COLO668 (cell line): ENCODE data around the gene SNRK.

ENCODE experiments used
- DNase-seq: peaks from one replicate; lab custom pipeline; 2025; ENCODE audit not compliant: unreplicated experiment; lab: John Stamatoyannopoulos, UW

SNRK gene

GRCh38 chr3:43369404-43370292 lies 83.3 kb downstream of the SNRK start:
- DNase-seq: no peak

GRCh38 chr3:43370293-43370980 lies 84.1 kb downstream of the SNRK start:
- no peak for DNase-seq

- DNase-seq: no peak
These were observed 85.2 kb downstream of the SNRK start for GRCh38 chr3:43371494-43371893.

- no peak for DNase-seq
These were observed 85.8 kb downstream of the SNRK start for GRCh38 chr3:43372007-43372740.

- no peak for DNase-seq
These were observed 86.6 kb downstream of the SNRK start for GRCh38 chr3:43372809-43373559.

- no peak for DNase-seq
These were observed 87.2 kb downstream of the SNRK start for GRCh38 chr3:43373560-43373928.

GRCh38 chr3:43378066-43378935 lies 92.0 kb downstream of the SNRK start:
- peak; percentile 17 for DNase-seq

GRCh38 chr3:43379343-43379742 lies 93.0 kb downstream of the SNRK start:
- no peak for DNase-seq

GRCh38 chr3:43388175-43388574 lies 101.8 kb downstream of the SNRK start:
- no peak for DNase-seq

GRCh38 chr3:43388915-43389314 lies 102.6 kb downstream of the SNRK start:
- no peak for DNase-seq

- no peak for DNase-seq
These were observed 103.3 kb downstream of the SNRK start for GRCh38 chr3:43389388-43390254.

GRCh38 chr3:43390255-43390588 lies 103.9 kb downstream of the SNRK start:
- no peak for DNase-seq

GRCh38 chr3:43391621-43392020 lies 105.3 kb downstream of the SNRK start:
- DNase-seq: no peak

GRCh38 chr3:43394041-43394554 lies 107.8 kb downstream of the SNRK start:
- no peak for DNase-seq

GRCh38 chr3:43399034-43399433 lies 112.7 kb downstream of the SNRK start:
- no peak for DNase-seq

- DNase-seq: no peak
These were observed 113.8 kb downstream of the SNRK start for GRCh38 chr3:43400167-43400566.
